Gastrocnemius medialis (tissue), 4 donors: ENCODE measurements around the gene SNTG2. TPM values are rescaled to one million over a fixed set of nuclear protein-coding genes. Genes with fewer than 3 reads are reported as not detected.

ENCODE experiments used
- ATAC-seq, 2 donors: fragments of 150-250 bp; one replicate each; pipeline ENCODE4 v1.9.1; 2016
- DNase-seq, 2 donors: peaks; one replicate each; pipeline ENCODE4 v3.0.0-alpha.2; 2019
- H3K27ac ChIP-seq, 4 donors: fragments of 200-600 bp; sonication (generic); 1 replicate in 1 of 4; 2 replicates in 3 of 4; pipeline ENCODE4 v1.5.1; 2016 to 2018; ENCODE audit warnings: mild to moderate bottlenecking in 2 of 4, moderate library complexity in 1 of 4
- H3K27me3 ChIP-seq, 3 donors: fragments of 200-600 bp; sonication (generic) in 2 of 3; 1 replicate in 1 of 3; 2 replicates in 2 of 3; pipeline versions ENCODE4 v1.5.1 to v1.6.0; 2016 to 2019; ENCODE audit warnings: mild to moderate bottlenecking in 1 of 3, moderate library complexity in 1 of 3
- H3K36me3 ChIP-seq, 2 donors: fragments of 200-600 bp; sonication (generic) in 1 of 2; one replicate each; pipeline ENCODE4 v1.5.1; 2017 to 2018
- H3K4me1 ChIP-seq, 2 donors: fragments of 200-600 bp; sonication (generic) in 1 of 2; one replicate each; pipeline ENCODE4 v1.5.1; 2016 to 2017; ENCODE audit warnings: mild to moderate bottlenecking in 2 of 2
- H3K4me3 ChIP-seq, 4 donors: fragments of 200-600 bp; sonication (generic) in 3 of 4; 1 replicate in 1 of 4; 2 replicates in 3 of 4; pipeline ENCODE4 v1.5.1; 2016 to 2019; ENCODE audit warnings: mild to moderate bottlenecking in 2 of 4
- H3K9me3 ChIP-seq, 3 donors: fragments of 200-600 bp; sonication (generic) in 2 of 3; 1 replicate in 1 of 3; 2 replicates in 2 of 3; pipeline ENCODE4 v1.5.1; 2016 to 2019
- CTCF ChIP-seq, 5 experiments: fragments of 450-650 bp in 3 of 5; fragments of 200-600 bp in 2 of 5; sonication (generic) in 2 of 5; IDR thresholded peaks in 4 of 5; conservative IDR thresholded peaks in 1 of 5; 1 replicate in 4 of 5; 2 replicates in 1 of 5; pipeline ENCODE4 v1.5.1; 2016 to 2019; ENCODE audit warnings: antibody characterized with exemption in 5 of 5, mild to moderate bottlenecking in 3 of 5, moderate library complexity in 3 of 5
- POLR2A ChIP-seq, 2 donors: fragments of 450-650 bp; IDR thresholded peaks; one replicate each; pipeline ENCODE4 v1.6.1; 2017; ENCODE audit warnings: antibody characterized with exemption in 2 of 2, mild to moderate bottlenecking in 2 of 2, moderate library complexity in 2 of 2
- in situ Hi-C, 4 donors: fragments of 200-750 bp; cut with MboI; loops; one replicate each; pipeline versions ENCODE4 v1.15.0 to v1.8.0; 2017; ENCODE audit warnings: low sequenced_read_pairs in 4 of 4
- intact Hi-C: fragments of 100-400 bp; cut with DNase I; formaldehyde crosslinking; loops from one replicate; pipeline ENCODE4 v1.15.1; 2023; ENCODE audit warnings: low total_unique reads
- total RNA-seq, 4 donors: library from RNA; depleted of rRNA; stranded (reverse); fragments of >200 nt; gene quantifications; one replicate each; pipeline versions ENCODE4 v1.1.0 to v1.2.3, GENCODE V29; 2016

The SNTG2 gene
- total RNA-seq, 4 donors from 2014 or later: 0.55 to 1.0 (median 0.92) TPM; not detected in 1

GRCh38 chr2:1156059-1156458 is 205.4 kb downstream of the SNTG2 start:
- no peak for ATAC-seq
- intact Hi-C loops: no loop called here

GRCh38 chr2:1156531-1156930 is 205.9 kb downstream of the SNTG2 start:
- no peak overlapping the region for H3K4me3 ChIP-seq
- ATAC-seq (no peak), DNase-seq (no peak)
- H3K9me3 ChIP-seq: no peaks in the 10 kb centered on the region
- no peak overlapping the region for H3K27ac ChIP-seq
- intact Hi-C loops (no loop called here), in situ Hi-C loops (no loop called here)
- H3K36me3 ChIP-seq: no peaks in the 10 kb centered on the region
- no peaks in the 10 kb centered on the region for H3K4me1 ChIP-seq
- TF ChIP-seq POLR2A (IDR thresholded peaks at IDR 0.05): no peak
- no peak for TF ChIP-seq CTCF (IDR thresholded peaks at IDR 0.05 in 4 of 5, conservative IDR thresholded peaks at IDR 0.05 in 1 of 5)
- H3K27me3 ChIP-seq: no peaks in the 10 kb centered on the region

More at GRCh38 chr2:1156059-1156458, 205.4 kb downstream of the SNTG2 start:
- H3K36me3 ChIP-seq: no peaks in the 10 kb centered on the region
- no peak overlapping the region for H3K4me3 ChIP-seq
- no peaks in the 10 kb centered on the region for H3K9me3 ChIP-seq
- no peak overlapping the region for H3K27ac ChIP-seq
- DNase-seq: no peak
- in situ Hi-C loops: no loop called here
- TF ChIP-seq POLR2A (IDR thresholded peaks at IDR 0.05) (no peak), CTCF (IDR thresholded peaks at IDR 0.05 in 4 of 5, conservative IDR thresholded peaks at IDR 0.05 in 1 of 5) (no peak)
- H3K4me1 ChIP-seq: no peaks in the 10 kb centered on the region
- H3K27me3 ChIP-seq: no peaks in the 10 kb centered on the region

GRCh38 chr2:1157107-1157506 is 206.5 kb downstream of the SNTG2 start:
- H3K27me3 ChIP-seq: no peaks in the 10 kb centered on the region
- DNase-seq (no peak), ATAC-seq (no peak)
- no peak overlapping the region for H3K27ac ChIP-seq
- H3K4me3 ChIP-seq: no peak overlapping the region
- in situ Hi-C loops (no loop called here), intact Hi-C loops (no loop called here)
- no peaks in the 10 kb centered on the region for H3K36me3 ChIP-seq
- H3K9me3 ChIP-seq: no peaks in the 10 kb centered on the region
- H3K4me1 ChIP-seq: no peaks in the 10 kb centered on the region
- no peak for TF ChIP-seq CTCF (IDR thresholded peaks at IDR 0.05 in 4 of 5, conservative IDR thresholded peaks at IDR 0.05 in 1 of 5)
- TF ChIP-seq POLR2A (IDR thresholded peaks at IDR 0.05): no peak

DNA sequence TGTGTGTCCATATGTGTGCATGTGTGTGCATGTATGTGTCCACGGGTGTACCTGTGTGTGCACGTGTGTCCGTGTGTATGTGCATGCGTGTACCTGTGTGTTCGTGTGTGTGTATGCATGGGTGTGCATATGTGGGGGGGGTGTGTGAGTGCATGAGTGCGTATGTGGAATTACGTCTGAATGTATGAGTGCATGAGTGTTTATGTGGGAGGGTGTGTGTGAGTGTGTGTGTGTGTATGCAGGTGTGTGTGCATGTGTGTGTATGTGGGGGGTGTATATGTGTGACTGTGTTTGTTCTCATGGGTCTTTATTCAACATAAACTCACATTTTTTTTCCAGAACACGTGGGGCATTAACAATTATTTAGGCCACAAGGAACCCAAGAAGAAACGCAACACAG is 208.4 kb downstream of the SNTG2 start:
- no peak for DNase-seq
- no peak for ATAC-seq
- in situ Hi-C loops (no loop called here), intact Hi-C loops (no loop called here)
- H3K9me3 ChIP-seq: no peaks in the 10 kb centered on the region
- H3K4me3 ChIP-seq: no peak overlapping the region
- no peak overlapping the region for H3K27ac ChIP-seq
- H3K27me3 ChIP-seq: no peaks in the 10 kb centered on the region
- no peaks in the 10 kb centered on the region for H3K36me3 ChIP-seq
- H3K4me1 ChIP-seq: no peaks in the 10 kb centered on the region
- no peak for TF ChIP-seq CTCF (IDR thresholded peaks at IDR 0.05 in 4 of 5, conservative IDR thresholded peaks at IDR 0.05 in 1 of 5)

DNA sequence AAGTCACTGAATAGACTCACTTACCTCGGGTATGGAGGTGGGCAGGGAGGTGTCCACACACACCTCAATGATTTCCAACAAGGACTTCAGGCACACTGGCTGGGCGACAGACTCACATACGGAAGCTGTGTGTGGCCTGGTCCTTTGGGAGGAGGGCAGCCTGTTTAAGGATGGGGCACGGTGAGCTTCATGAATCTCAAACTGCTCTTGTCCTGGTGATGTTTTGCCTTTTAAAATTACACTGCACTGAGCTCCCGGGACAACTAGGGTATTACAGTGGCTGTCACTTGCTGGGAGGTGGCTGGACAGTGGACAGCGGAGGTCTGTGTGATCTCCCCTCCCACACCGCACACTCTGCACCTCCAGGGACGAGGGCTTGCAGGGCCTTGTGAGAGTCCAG is 211.6 kb downstream of the SNTG2 start:
- no peaks in the 10 kb centered on the region for H3K36me3 ChIP-seq
- H3K27ac ChIP-seq: peak overlapping the region; percentile 29 to 50 (median 42)
- no peak overlapping the region for H3K4me3 ChIP-seq
- no peaks in the 10 kb centered on the region for H3K9me3 ChIP-seq
- no peaks in the 10 kb centered on the region for H3K27me3 ChIP-seq
- H3K4me1 ChIP-seq: no peaks in the 10 kb centered on the region
- no peak for ATAC-seq
- in situ Hi-C loops: no loop called here
- TF ChIP-seq POLR2A (IDR thresholded peaks at IDR 0.05) (no peak), CTCF (IDR thresholded peaks at IDR 0.05 in 4 of 5, conservative IDR thresholded peaks at IDR 0.05 in 1 of 5) (no peak)
- intact Hi-C loops: no loop called here
- no peak for DNase-seq
